ENCODE measurements around the gene FANCC. TPM values are rescaled to one million over a fixed set of nuclear protein-coding genes. Genes with fewer than 3 reads are reported as not detected.

The FANCC gene
- polyA plus RNA-seq, 3 donors = 21.1 to 22.3 (median 22.3) TPM

DNA sequence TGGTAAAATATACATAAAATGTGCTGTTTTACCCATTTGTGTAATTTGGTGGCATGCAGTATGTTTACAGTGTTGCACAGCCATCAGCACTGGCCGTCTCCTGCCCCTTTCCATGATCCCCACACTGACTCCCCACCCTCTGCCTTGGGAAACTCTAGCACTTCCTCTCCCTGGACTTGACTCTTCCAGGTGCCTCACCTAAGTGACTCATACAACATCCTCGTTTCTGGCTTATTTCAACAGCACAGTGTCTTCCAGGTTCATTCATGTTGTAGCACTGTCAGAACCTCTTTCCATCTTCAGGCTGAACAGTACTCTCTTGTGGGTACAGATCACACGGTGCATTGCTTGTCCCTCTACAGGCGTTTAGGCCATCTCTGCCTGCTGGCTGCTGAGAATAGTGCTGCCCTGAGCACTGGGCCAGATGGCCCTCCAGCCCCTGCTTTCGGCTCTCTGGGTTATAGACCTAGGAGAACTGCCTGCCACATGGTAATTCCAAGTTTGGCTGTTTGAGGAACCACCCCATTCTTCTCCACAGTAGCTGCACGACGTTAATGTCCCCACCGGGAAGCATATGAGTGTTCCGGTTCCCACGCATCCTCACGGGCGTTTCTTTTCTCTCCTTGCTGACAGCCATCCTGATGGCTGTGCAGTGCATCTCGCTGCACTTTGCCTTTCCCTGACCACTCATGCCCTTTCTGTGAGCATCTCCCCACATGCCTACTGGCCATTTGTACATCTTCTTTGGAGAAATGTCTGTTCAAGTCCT is 211.8 kb downstream of the FANCC start:
- DNase-seq (ENCODE audit: low read depth in 3 of 3, low spot score in 2 of 3) = no peak

- no peak for DNase-seq (ENCODE audit: low read depth in 3 of 3, low spot score in 2 of 3)
These were observed 212.5 kb downstream of the FANCC start for GRCh38 chr9:95104980-95105379.

DNA sequence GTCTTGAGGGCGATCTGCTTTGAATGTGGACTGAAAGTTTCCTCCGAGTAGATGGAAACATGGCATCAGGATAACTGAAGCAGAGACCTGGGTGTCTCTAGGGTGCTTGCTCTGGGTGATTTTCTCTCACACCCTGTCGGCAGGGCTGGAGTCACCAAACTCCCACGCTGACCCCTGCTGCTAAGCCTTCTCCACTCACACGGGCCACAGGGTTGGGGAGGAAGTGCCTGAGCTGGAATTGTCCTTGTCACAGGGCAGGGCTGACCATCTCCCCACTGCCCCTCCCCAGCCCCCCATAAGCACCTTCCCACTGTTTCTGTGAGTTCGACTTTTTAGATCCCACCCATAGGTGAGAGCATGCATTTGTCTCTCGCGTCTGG is 212.9 kb downstream of the FANCC start:
- no peak for DNase-seq (ENCODE audit: low read depth in 3 of 3, low spot score in 2 of 3)

DNA sequence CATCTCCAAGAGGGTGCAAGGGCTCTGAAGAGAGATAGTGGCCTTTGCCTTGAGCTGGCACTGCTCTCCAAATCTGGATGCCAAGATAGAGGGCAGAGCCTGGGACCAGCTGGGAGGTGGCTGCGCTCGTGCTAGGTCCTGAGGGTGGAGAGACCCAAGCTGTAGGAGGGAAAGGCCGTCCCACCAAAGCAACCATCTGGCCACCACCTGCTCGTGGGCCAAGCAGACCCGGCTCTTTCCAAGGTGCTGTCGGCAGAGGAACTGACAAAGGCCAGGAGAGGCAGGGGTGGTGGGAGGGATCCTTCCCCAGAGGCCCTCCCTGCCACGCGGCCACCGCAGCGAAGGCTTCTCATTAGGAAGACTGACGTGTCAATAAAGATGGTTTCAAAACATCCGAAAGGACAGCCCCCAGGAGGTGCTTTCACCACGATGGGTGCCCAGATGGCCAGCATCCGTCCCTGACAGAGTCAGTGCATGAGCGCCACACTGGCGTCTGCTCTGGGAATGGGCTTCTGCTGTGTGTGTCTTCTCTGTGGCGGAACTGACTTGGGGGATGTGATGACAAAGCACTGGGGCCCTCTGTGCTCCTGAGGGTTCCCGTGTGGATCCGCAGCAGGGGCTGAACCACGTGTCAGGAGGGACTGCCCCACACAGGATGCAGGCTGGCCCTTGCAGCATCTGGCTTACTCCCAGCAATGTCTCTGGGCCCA is 213.5 kb downstream of the FANCC start:
- no peak for DNase-seq (ENCODE audit: low read depth in 3 of 3, low spot score in 2 of 3)

- DNase-seq (ENCODE audit: low read depth in 3 of 3, low spot score in 2 of 3) = no peak
These were observed 214.2 kb downstream of the FANCC start for GRCh38 chr9:95103281-95103771.

GRCh38 chr9:95102572-95102971 is 214.9 kb downstream of the FANCC start:
- DNase-seq (ENCODE audit: low read depth in 3 of 3, low spot score in 2 of 3) = no peak

GRCh38 chr9:95102001-95102433 is 215.5 kb downstream of the FANCC start:
- no peak for DNase-seq (ENCODE audit: low read depth in 3 of 3, low spot score in 2 of 3)

GRCh38 chr9:95101326-95101725 is 216.2 kb downstream of the FANCC start:
- DNase-seq (ENCODE audit: low read depth in 3 of 3, low spot score in 2 of 3) = no peak

DNA sequence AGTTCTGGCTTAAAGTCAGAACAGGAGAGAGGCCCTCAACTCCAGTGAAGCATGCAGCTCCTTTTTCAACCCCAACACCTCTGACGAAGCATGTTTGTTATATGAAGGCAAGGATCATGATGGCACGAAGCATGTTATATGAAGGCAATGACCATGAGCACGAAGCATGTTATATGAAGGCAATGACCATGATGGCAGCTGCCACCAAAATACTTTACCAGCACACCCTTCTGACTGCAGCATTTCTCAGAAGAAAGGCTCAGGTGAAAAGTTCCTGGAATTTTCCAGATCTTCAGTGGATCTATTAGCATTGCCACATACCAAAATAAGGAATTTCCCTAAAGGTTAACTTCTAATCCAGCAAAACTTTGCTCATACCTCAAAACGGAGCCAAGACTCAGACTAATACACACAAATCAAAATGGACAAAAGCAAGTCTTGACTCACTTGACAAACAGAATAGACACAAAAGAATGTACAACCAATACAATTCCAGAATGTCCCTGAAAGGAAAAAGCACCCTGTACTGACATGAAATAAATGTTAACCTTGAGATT is 217.4 kb downstream of the FANCC start:
- DNase-seq (ENCODE audit: low read depth in 3 of 3, low spot score in 2 of 3) = no peak

DNA sequence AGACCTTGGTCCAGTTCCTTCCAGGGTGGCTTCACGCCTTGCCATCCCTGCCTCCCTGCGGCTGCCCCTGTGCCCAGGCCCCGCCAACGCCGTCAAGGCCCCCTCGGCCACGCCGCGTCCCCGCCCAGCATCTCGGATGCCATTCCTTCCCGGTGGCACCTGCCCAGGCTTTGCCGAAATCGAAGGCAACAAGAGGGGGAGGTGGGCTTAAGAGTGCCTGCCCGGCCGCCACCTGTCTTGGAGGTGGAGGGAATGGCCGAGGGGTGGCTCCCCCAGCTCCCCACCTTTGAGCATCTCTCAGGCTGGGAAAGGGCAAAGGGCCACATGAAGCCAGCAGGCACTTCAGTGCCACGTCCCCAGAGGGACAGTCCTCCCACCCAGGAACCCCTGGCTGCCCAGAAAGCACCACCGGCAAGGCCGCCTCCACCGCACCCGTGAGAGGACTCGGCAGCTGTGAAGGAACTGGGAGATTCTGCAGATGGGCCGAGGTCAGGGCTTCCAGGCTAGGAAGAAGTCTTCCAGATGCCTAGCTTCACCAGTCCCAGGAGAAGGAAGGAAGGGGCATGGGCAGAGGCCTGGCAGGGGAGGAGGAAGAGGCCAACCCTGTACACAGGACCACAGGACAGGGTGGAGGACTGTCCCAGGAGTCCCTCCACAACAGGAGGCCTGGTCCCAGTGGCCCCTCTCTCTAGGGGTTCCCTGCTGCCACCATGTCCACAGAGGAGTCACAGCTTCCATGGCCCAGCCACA is 218.0 kb downstream of the FANCC start:
- DNase-seq (ENCODE audit: low read depth in 3 of 3, low spot score in 2 of 3) = no peak

- no peak for DNase-seq (ENCODE audit: low read depth in 3 of 3, low spot score in 2 of 3)
These were observed 219.1 kb downstream of the FANCC start for GRCh38 chr9:95098391-95098921.

GRCh38 chr9:95097279-95097678 is 220.2 kb downstream of the FANCC start:
- DNase-seq (ENCODE audit: low read depth in 3 of 3, low spot score in 2 of 3) = no peak

GRCh38 chr9:95096807-95097206 is 220.7 kb downstream of the FANCC start:
- DNase-seq (ENCODE audit: low read depth in 3 of 3, low spot score in 2 of 3) = no peak

DNA sequence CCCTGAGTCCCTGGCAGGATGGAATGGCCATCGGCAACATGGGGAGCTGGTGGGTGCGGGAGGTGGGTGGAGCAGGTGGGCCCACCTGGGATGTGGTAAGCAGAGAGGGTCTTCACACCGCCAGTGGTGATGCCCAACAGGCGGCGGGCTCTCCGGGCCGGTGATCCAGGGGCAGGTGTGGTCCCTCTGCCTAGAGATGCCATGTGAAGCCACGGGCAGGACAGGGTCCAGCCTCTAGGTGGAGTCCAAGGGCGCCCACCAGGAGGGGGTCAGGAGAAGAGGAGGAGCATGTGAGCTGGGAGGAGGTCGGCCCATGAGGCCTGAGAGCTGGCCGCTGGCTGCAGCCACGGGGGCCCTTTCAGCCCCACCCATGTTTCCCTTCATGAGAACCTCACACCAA is 221.1 kb downstream of the FANCC start:
- no peak for DNase-seq (ENCODE audit: low read depth in 3 of 3, low spot score in 2 of 3)

GRCh38 chr9:95095641-95096355 is 221.7 kb downstream of the FANCC start:
- DNase-seq (ENCODE audit: low read depth in 3 of 3, low spot score in 2 of 3) = no peak

DNA sequence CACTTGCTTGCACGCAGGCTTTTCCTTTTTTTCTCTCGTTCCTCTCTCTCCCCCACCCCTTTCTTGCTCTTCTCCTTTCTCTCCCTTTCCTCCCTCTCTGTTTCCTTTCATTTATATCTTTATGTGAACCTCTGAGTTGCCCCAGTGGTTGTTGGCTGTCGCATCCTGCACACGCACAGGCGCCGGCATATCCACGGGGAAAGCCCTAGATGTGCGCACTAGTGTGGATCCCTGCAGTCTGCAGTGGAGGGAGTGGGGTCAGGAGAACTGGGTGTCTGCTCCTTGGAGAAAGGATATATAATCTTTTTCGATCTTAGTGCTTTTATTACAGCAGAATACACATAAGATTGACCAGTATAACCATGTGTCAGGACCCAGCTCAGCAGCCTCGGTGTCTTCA is 223.5 kb downstream of the FANCC start:
- no peak for DNase-seq (ENCODE audit: low read depth in 3 of 3, low spot score in 2 of 3)

GRCh38 chr9:95093586-95093985 is 223.9 kb downstream of the FANCC start:
- no peak for DNase-seq (ENCODE audit: low read depth in 3 of 3, low spot score in 2 of 3)

- no peak for DNase-seq (ENCODE audit: low read depth in 3 of 3, low spot score in 2 of 3)
These were observed 225.0 kb downstream of the FANCC start for GRCh38 chr9:95092262-95093072.

DNA sequence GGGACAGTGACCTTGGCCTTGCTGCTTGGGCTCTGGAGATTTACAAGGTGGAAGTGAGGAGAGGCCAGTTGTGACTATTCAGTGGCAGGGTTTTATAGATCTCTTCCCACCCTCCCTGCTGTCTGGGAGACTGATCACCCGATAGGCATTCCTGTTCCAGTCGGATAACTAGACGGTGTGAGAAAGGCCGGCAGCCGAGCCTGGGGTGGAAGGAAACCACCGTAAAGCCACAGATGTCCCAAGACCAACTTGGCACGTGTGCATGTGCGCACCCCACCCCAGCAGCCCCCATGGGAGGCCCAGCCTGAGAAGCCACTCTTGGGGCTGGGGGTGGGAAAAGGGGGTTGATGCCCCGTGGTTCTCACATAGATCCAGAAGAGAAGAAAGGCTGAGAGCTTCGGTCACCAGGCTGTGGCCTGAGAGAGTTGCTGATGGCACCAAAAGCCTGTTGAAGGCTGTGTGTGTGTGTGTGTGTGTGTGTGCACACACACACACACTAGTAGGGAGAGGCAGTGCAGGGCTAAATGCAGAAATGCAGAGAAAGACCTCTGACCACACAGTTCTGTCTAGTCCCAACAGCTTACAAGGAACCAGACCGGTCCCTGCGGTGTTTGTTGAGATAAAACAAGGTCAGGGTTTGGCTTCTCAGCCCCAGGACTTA is 225.8 kb downstream of the FANCC start:
- DNase-seq (ENCODE audit: low read depth in 3 of 3, low spot score in 2 of 3) = no peak

All from right renal cortex interstitium (tissue), 3 donors.